Measurements from ENCODE around the gene WFDC8.
"Not testable (repeated sequence)": the region's sequence is repeated elsewhere in the genome, so short reads cannot be mapped to it uniquely, and the experiment has no call there.

Gene WFDC8

DNA sequence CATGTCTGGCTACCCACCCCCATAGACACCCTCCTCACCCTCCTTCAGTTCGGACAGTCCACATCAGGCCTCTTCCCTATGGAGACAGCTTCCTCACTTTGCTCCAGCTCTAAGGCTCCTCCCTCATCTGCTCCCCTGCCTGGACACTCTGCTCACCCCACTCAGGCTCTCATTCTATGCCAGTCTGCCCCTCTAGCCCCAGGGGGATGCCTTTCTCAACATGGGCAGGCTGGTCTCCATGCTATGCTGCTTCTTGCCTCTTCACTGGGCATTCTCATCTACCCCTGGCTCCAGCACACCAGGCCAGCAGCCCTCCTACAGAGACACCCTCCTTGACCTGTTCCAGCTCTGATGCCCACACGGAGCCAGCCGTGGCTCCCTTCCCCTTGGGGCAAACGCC is at the start of gene WFDC8:
TSS of gene WFDC8 (minus strand) at position 101 of the 400 bp plus-strand sequence. CDS start at position 64, 37 bp downstream.
- no peak for DNase-seq (ENCODE audit: low spot score)

DNA sequence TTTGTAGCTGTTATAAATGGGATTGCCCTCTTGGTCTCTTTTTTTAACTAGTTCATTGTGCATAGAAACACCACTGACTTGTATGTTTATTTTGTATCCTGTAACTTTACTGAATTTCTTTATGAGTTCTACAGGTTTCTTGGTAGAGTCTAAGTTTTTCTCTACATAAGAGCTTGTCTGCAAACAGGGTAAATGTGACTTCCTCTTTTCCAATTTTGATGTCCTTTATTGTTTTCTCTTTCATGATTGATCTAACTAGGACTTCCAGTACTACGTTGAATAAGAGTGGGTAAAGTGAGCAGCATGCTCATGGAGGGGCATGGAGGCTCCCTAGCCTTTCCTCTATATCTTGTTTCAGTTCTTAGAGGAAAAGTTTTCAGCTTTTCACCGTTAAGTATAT is 47.5 kb upstream of the WFDC8 start:
- no peak for DNase-seq (ENCODE audit: low spot score)

DNA sequence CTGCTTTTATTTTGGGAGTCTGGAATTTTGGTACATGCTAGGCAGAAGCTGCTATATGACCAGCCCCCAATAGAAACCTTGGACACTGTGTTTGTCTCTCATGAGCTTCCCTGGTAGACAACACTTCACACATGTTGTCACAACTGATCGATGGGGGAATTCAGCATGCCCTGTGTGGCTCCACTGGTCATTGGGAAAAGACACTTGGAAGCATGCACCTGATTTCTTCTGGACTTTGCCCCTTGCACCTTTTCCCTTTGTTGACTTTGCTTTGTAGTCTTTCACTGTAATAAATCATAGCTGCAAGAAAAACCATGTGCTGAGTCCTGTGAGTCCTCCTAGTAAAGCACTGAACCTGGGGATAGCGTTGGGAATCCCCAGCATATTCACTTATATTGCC is 42.5 kb upstream of the WFDC8 start:
- DNase-seq (ENCODE audit: low spot score) = no peak

DNA sequence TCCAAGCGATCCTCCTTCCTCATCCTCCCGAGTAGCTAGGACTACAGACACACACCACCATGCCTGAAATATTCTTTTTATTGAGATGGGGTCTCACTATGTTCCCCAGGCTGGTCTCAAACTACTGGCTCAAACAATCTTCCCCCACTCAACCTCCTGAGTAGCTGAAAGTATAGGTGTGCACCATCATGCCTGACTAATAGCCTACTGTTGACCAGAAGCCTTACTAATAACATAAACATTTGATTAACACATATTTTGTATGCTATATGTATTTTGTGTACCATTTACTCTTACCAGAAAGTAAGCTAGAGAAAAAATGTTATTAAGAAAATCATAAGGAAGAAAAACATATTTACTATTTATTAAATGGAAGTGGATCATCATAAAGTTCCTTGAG is 38.5 kb upstream of the WFDC8 start:
- DNase-seq (ENCODE audit: low spot score) = no peak

DNA sequence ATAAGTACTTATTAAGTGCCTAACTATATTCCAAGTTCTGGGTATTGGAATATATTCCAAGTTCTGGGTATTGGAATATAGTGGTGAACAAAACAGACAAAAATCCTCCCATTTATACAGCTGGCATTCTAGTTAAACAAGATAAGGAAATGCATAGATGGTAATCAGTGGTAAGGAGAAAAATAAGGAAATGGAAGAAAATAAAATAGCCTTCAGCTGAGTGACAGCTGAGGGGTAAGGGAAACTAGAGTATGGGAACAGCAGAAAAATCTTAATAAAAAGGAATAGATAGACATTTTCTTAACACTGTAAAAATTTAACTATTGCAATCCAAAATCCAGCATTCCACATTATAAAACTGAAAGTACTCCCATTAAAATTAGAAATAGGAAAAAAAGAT is 33.2 kb upstream of the WFDC8 start:
- DNase-seq (ENCODE audit: low spot score) = no peak

DNA sequence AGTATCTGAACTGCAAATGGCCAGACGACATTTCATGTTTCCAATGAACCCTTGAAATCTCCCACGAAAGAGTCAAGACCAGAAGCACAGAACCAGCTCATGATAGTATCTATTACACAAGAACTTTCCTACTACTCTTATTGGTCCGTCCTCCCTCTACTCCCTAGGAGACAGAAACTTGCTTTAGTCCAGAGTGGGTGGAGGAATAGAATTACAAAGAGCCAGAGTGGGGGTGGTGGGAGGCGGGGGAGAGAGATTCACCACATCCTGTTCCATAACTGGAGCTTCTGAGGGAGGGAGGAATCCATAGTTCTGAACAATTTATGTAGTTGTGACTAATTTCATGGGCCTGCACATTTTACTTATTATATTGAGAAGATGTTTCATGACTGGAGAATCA is 32.0 kb upstream of the WFDC8 start:
- DNase-seq (ENCODE audit: low spot score) = no peak

DNA sequence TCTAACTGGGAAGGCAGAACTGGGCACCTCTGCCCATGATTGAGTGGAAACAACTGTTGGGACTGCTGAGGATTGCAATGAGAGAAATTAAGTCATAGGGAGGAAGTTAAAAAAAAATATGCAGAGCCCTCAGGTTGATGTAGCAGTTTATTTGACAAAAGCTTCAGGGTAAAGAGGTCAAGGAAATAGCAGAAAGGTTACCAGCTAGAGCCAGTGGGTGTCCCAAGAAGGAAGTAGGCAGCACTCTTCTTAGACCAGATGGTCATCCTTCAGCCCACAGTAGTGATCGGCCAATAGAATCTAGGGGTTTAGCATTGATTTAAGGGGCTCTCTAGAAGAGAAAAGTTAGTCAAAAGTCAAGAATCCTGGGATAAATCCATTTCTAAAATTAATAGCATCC is 28.7 kb upstream of the WFDC8 start:
- no peak for DNase-seq (ENCODE audit: low spot score)

DNA sequence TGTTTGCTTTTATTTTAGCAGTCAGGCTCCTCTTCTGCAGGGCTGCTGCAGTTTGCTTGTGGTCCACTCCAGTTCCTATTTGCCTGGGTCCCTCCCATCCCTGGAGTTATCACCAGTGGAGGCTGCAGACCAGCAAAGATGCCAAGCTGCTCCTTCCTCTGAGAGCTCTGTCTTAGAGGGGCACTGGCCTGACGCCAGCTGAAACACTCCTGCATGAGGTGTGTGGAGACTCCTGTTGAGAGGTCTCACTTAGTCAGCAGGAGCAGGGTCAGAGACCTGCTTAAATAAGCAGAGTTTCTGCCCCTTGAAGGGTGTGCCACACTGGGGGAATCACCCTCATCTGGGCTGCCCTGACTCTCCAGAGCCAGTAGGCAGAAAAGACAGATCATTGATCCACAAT is 16.2 kb upstream of the WFDC8 start:
- DNase-seq (ENCODE audit: low spot score) = no peak

DNA sequence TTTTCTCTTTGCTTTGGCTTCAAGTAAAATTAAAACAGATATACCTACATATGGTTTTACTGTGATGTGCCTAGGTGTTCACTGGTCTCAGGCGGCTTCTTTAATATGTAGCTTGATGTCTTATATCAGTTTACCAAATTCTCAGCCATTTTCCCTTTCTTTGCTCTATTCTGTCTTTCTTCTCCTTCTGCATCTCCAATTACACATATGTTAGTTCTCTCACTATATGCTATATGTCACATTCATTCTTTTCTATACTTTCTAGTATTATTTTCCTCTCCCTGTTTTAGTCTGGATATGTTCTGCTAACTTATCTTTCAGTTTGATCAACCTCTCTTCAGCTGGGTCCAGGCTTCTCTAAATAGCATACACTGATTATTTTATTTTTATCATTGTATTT is 14.4 kb upstream of the WFDC8 start:
- no peak for DNase-seq (ENCODE audit: low spot score)

DNA sequence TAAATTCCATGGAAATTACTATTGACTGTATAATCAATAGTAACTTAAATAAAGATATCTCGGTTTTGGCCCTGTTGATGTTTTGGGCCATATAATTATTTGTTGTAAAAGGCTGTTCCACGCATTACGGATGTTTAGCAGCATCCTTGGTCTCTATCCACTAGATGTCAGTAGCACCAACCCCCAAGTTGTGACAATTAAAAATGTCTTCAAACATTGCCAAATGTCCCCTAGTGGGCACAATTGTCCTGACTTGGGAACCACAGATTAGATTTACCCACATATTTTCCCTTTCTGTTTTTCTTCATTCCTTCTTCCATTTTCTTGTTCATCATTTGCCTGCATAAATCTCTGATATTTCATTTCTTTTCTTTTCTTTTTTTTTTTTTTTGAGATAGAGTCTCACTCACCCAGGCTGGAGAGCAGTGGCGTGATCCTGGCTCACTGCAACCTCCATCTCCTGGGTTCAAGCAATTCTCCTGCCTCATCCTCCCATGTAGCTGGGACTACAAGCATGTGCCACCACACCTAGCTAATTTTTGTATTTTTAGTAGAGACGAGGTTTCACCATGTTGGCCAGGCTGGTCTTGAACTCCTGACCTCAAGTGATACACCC is 13.6 kb upstream of the WFDC8 start:
- peak; percentile 20 for DNase-seq (ENCODE audit: low spot score)

DNA sequence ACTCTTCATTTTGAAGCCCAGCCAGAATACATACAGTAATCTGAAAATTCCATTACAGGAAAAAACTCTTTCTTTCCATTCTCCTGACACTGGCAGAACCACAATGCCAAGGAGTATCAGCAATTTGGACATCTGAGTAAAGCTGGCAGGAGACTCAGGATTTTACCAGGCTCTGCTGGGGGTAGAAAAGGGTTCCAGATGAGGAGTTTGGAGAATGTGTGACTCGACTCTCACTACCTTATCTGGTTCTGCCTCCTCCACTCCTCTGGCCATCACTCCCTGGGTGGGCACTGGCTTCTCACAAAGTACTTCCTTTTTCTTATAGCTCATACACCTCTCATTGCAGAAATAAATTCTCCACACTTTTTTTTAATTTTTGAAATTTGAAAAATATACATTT is 10.6 kb upstream of the WFDC8 start:
- DNase-seq (ENCODE audit: low spot score) = no peak

DNA sequence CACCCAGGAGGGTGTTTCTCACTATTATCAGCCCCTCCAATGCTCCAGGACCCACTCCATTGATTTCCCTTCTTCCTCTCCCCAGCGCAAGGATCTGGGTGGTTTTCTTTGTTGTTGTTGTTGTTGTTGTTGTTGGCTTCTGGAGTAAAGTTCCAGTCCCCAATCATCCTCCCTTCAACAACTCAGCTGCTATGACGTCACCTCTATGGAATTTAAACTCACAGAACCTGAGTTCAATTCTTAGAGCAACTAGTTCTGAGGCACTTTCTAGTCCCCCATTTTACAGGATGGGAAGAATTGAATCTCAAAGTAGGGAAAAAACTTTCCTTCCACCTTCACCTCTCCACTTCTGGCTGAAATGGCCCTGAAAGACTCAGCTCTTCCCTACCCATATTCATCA is 9.7 kb upstream of the WFDC8 start:
- no peak for DNase-seq (ENCODE audit: low spot score)

DNA sequence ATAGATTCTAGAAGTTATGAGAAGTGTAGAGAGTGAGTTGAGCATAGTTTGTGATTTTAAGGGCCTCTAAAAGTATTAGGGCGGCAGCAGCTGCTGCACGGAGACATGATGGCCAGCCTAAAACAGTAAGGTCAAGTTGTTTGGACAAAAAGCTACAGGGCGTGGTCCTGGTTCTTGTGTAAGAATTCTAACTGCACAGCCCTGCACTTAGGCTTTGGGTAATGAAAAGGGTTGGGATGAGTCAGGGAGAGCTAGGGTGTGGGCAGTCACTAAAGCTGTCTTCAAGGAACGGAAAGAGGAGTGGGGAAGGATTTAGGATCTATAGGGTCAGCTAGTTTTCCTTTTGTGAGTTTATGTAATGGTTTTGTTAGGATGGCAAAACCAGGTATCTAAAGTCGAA is 6.9 kb upstream of the WFDC8 start:
- not testable (repeated sequence) for DNase-seq (ENCODE audit: low spot score)

DNA sequence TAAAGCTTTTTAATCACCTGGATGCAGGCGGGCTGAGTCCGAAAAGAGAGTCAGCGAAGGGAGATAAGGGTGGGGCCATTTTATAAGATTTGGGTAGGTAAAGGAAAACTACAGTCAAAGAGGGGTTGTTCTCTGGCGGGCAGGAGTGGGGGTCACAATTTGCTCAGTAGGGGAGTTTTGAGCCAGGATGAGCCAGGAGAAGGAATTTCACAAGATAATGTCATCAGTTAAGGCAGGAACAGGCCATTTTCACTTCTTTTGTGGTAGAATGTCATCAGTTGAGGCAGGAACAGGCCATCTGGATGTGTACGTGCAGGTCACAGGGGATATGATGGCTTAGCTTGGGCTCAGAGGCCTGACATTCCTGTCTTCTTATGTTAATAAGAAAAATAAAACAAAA is 5.2 kb upstream of the WFDC8 start:
- DNase-seq (ENCODE audit: low spot score) = not testable (repeated sequence)

DNA sequence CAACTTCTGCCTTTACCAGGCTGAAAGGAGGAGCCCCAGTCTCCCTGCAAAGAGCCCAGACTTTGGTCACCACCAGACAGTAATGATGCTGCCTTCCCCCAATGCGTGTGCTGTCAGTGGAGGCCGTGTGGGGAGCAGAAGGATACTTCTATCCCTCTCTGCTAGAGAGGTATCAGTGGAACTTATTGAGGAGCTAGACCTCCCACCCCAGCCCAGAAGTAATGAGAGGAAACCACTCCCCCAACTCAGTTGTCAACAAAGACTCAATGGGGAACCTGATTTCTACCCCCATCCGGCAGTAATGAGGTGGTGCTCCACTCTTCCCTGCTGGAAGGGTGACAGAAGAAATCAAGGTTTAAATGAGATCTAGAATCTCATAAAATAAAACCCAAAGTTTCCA is 4.4 kb upstream of the WFDC8 start:
- no peak for DNase-seq (ENCODE audit: low spot score)

DNA sequence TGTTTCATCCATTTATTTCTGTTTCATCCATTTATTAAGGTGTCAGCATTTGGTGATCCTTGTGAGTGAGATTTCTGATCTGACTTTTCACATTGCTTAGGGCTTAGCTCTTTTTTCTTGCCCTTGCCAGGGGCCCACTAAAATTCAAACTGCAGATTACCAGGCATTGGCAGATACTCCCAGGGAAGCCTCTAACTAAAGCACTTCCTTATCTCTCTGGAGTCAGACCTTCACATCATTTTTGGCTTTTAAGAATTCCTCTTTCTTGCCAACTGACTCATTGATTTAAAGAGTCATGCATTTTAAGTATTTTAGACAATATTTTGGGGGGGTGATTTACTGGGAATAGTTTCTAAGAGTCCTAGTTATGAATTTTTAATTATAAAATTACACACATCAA is 2.6 kb upstream of the WFDC8 start:
- no peak for DNase-seq (ENCODE audit: low spot score)

DNA sequence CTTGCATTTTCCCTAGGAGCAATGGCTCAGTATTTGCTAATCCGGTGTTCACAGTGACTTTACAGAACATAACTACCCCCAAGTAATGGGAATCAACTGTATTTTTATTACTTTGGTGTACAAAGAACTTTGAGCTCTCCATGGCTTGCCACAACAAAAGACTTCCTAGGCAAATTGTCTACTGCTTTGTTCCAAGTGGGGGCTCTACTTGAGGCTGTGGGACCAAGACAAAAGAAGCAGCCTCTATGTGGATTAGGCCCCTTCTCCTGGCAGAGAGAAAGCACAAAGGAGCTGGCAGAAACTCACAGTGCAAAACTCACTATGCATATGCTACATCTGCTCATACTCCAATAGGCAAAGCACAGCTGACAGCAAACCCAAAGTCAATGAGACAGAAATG is 853 bp downstream of the WFDC8 start:
- DNase-seq (ENCODE audit: low spot score) = no peak

DNA sequence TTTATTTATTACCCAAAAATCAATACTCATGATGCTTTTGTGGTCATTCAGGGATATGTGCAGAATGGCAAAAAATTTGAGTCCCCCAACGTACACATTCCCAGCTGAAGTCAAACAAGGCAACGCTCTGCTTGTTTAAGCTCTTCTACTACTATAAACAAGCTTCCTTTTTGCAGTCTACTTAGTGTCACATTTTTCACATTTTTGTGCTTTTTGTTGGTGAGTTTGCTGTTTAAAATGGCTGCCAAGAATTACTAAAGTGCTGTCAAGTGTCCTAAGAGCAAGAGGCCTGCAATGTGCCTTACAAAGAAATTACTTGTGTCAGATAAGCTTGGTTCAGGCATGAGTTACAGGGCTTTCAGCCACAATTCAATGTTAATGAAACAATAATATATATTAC is 2.1 kb downstream of the WFDC8 start:
- no peak for DNase-seq (ENCODE audit: low spot score)

DNA sequence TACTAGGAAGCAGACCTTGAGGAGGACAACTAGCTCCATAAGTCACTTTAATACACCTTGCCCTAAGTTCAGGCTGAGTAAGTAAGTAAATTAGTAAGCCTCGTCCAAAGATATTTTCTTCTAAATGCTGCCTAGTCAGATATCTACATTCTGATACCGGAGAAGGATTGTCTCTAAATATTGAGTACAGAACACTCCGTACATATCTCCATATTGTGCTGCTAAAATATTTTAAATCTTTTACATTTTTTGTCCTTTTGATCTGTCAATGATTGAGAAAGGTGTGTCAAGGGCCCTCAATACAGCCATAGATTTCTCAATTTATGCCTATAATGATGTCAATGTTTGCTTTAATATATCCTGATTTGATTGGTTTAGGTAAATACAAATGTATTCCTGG is 3.2 kb downstream of the WFDC8 start:
- DNase-seq (ENCODE audit: low spot score) = no peak

DNA sequence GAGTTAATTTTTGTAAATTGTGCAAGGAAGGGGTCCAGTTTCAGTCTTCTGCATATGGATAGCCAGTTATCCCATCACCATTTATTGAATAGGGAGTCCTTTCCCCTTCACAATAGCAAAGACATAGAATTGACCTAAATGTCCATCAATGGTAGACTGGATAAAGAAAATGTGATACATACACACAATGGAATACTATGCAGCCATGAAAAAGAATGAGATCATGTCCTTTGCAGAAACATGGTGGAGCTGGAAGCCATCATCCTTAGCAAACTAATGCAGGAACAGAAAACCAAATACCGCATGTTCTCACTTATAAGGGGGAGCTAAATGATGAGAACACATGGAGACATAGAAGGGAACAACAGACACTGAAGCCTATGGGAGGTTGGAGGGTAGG is 9.4 kb downstream of the WFDC8 start:
- not testable (repeated sequence) for DNase-seq (ENCODE audit: low spot score)

DNA sequence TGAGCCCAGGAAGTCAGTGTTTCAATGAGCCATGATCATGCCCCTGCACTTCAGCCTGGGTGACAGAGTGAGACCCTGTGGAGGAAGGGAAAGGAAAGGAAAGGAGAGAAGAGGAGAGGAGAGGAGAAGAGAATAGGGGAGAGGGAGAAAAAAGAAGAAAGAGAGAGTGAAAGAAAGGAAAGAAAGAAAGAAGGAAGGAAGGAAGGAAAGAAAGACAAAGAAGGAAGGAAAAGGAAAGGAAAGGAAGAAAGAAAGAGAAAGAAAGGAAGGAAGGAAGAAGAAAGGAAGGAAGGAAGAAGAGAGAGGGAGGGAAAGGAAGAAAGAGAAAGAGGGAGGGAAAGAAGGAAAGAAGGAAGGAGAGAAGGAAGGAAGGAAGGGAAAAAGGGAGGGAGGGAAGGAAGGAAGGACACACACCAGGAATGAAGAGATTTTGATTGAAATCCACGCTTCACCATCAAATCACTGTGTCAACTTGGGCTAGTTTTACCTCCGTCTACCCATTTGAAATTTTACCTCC is 14.3 kb downstream of the WFDC8 start:
- DNase-seq (ENCODE audit: low spot score) = no peak

DNA sequence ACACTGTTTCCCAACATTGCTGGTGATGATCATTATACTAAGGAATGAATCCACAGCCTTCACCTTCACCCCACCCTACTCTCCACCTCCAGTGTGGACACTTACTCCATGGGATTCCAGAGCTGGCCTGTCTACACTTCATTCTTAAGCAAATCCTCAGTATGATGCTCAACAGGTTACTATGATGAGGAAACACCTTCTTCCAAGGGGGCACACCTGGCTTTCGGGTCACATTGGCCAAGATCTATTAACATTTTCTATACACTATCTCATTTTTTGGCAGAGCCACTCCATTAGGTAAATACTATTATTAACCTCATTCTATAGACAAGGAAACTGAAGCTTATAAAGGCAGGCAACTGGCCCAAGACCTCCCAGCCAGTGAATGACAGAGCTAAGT is 23.9 kb downstream of the WFDC8 start:
- no peak for DNase-seq (ENCODE audit: low spot score)

DNA sequence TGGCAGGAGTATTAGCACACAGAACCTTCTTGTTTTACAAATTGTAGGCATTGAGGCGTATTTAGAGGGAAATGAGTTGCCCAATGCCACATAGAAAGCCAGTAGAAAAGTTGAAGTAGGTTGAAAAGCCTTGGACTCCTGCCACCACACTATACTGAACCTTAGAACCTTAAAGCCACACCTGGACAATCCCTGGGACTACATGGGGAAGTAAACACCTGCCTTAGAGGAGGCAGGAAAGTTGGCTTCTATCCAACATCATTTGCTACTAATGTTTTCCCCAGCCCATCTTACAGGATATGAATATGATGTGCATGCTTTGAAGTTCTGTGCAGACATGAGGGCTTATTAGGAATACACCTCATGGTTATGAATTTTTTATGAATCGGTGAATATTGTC is 26.6 kb downstream of the WFDC8 start:
- no peak for DNase-seq (ENCODE audit: low spot score)

DNA sequence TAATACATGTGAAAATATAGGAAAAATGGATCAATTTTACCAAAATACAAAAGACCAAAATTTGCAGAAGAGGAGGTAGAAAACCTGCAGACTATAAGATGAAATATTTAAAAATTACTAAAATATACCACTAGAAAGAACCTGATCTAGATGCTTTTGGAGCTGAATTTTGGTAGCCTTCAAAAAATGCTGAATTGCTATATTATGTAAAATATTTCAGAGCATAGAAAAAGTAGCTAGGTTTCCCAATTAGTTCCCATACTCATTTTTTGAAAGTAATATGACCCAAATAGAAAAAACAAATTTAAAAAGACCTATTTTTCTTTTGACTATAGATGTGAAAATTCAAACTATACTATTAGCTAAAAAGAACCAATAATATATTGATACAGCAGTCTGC is 28.3 kb downstream of the WFDC8 start:
- DNase-seq (ENCODE audit: low spot score) = no peak

DNA sequence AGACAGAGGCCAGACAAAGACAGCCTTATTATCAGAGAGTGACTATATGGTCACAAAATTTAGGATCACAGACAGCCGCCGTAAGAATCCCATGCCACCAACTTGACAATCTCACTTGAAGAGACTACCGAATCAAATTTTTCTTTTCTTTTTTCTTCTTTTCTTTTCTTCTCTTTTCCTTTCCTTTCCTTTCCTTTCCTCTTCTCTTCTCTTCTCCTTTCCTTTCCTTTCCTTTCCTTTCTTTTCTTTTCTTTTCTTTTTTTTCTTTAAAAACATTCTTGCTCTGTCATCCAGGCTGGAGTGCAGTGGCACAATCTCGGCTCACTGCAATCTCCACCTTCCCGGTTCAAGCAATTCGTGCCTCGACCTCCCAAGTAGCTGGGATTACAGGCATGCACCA is 30.7 kb downstream of the WFDC8 start:
- no peak for DNase-seq (ENCODE audit: low spot score)

Measured in CD4-positive, alpha-beta T cell treated with Interleukin-15 for 4 hours (primary cell).